NT2/D1 (cell line): Measurements from ENCODE around the gene NSMF.

Experiments
- DNase-seq: peaks from one replicate; pipeline ENCODE4 v3.0.0-alpha.2; 2011; ENCODE audit warnings: low read depth, low spot score
- H3K27me3 ChIP-seq: 2 replicates; pipeline ENCODE4 v1.6.0; 2011; ENCODE audit warnings: mild to moderate bottlenecking; ENCODE audit not compliant: insufficient read length, insufficient read depth
- H3K36me3 ChIP-seq: 2 replicates; pipeline ENCODE4 v1.6.1; 2011; ENCODE audit warnings: mild to moderate bottlenecking, low read length, mixed read lengths; ENCODE audit not compliant: insufficient read depth, insufficient read length
- H3K4me1 ChIP-seq: 2 replicates; pipeline ENCODE4 v1.5.1; 2011; ENCODE audit not compliant: insufficient read depth, insufficient read length
- H3K4me3 ChIP-seq: 2 replicates; pipeline ENCODE4 v1.5.1; 2011; ENCODE audit warnings: low read depth; ENCODE audit not compliant: insufficient read length
- H3K9ac ChIP-seq: 2 replicates; pipeline ENCODE4 v1.6.0; 2011; ENCODE audit warnings: low read depth; ENCODE audit not compliant: insufficient read length
- H3K9me3 ChIP-seq: 2 replicates; pipeline ENCODE4 v1.5.1; 2011; ENCODE audit warnings: mild to moderate bottlenecking, low read length; ENCODE audit not compliant: insufficient read depth
- SUZ12 ChIP-seq: IDR thresholded peaks from 2 replicates; pipeline ENCODE4 v1.6.1; 2011; ENCODE audit not compliant: insufficient read length, insufficient read depth; ENCODE audit errors: extremely low read depth
- YY1 ChIP-seq: IDR thresholded peaks from 2 replicates; pipeline ENCODE4 v1.6.1; 2011; ENCODE audit not compliant: insufficient read length, insufficient read depth
- ZNF274 ChIP-seq: IDR thresholded peaks from 2 replicates; pipeline ENCODE4 v1.6.1; 2011; ENCODE audit warnings: mild to moderate bottlenecking, low read depth, low read length

Gene NSMF

GRCh38 chr9:137434498-137435380 is 24.4 kb downstream of the NSMF start:
- Histone ChIP-seq H3K9me3 (no peaks in the 10 kb centered on the region), H3K4me3 (no peak overlapping the region), H3K9ac (no peak overlapping the region), H3K27me3 (no peaks in the 10 kb centered on the region), H3K36me3 (no peaks in the 10 kb centered on the region), H3K4me1 (peaks cover 6% of the 10 kb centered on the region)
- TF ChIP-seq SUZ12 (no peak), ZNF274 (no peak), YY1 (no peak)
- no peak for DNase-seq

GRCh38 chr9:137433916-137434431 is 25.2 kb downstream of the NSMF start:
- Histone ChIP-seq H3K27me3 (no peaks in the 10 kb centered on the region), H3K9me3 (no peaks in the 10 kb centered on the region), H3K4me1 (peaks cover 6% of the 10 kb centered on the region), H3K9ac (no peak overlapping the region), H3K36me3 (no peaks in the 10 kb centered on the region), H3K4me3 (no peak overlapping the region)
- DNase-seq, result no peak
- no peak for TF ChIP-seq ZNF274
- no peak for TF ChIP-seq YY1
- TF ChIP-seq SUZ12, result no peak

- H3K4me1 ChIP-seq, result peaks cover 6% of the 10 kb centered on the region
- no peaks in the 10 kb centered on the region for H3K36me3 ChIP-seq
- H3K9me3 ChIP-seq, result no peaks in the 10 kb centered on the region
- no peak overlapping the region for H3K9ac ChIP-seq
- no peak for DNase-seq
- H3K27me3 ChIP-seq, result no peaks in the 10 kb centered on the region
- TF ChIP-seq ZNF274 (no peak), YY1 (no peak), SUZ12 (no peak)
- H3K4me3 ChIP-seq, result no peak overlapping the region
Observed at GRCh38 chr9:137433349-137433915, 25.7 kb downstream of the NSMF start.

- no peaks in the 10 kb centered on the region for H3K27me3 ChIP-seq
- TF ChIP-seq YY1 (no peak), SUZ12 (no peak), ZNF274 (no peak)
- H3K4me3 ChIP-seq, result no peak overlapping the region
- no peaks in the 10 kb centered on the region for H3K9me3 ChIP-seq
- no peak for DNase-seq
- H3K9ac ChIP-seq, result no peak overlapping the region
- no peaks in the 10 kb centered on the region for H3K36me3 ChIP-seq
- H3K4me1 ChIP-seq, result peaks cover 6% of the 10 kb centered on the region
Observed at GRCh38 chr9:137432687-137433348, 26.3 kb downstream of the NSMF start.

GRCh38 chr9:137431416-137431931 is 27.7 kb downstream of the NSMF start:
- H3K9ac ChIP-seq, result no peak overlapping the region
- H3K9me3 ChIP-seq, result no peaks in the 10 kb centered on the region
- no peak for TF ChIP-seq ZNF274
- H3K27me3 ChIP-seq, result no peaks in the 10 kb centered on the region
- no peak overlapping the region for H3K4me3 ChIP-seq
- no peaks in the 10 kb centered on the region for H3K36me3 ChIP-seq
- peaks cover 8% of the 10 kb centered on the region for H3K4me1 ChIP-seq
- DNase-seq, result no peak

- DNase-seq, result no peak
- Histone ChIP-seq H3K27me3 (no peaks in the 10 kb centered on the region), H3K9ac (no peak overlapping the region), H3K9me3 (no peaks in the 10 kb centered on the region), H3K4me3 (no peak overlapping the region), H3K36me3 (no peaks in the 10 kb centered on the region), H3K4me1 (peaks cover 10% of the 10 kb centered on the region)
- TF ChIP-seq ZNF274, result no peak
- TF ChIP-seq YY1, result no peak
- TF ChIP-seq SUZ12, result no peak
Observed at GRCh38 chr9:137430723-137431415, 28.3 kb downstream of the NSMF start.
